Endodermal cell (in vitro differentiated cells): Measurements from ENCODE around the gene C8B. TPM values are rescaled to one million over a fixed set of nuclear protein-coding genes. Genes with fewer than 3 reads are reported as not detected.

Experiments used
- DNase-seq: peaks from one replicate; pipeline ENCODE4 v3.0.0-alpha.2; 2017
- H3K27ac ChIP-seq: 2 replicates; pipeline ENCODE4 v1.5.1; 2013; ENCODE audit warnings: mild to moderate bottlenecking, low read depth, low read length, moderate library complexity
- H3K27me3 ChIP-seq: 2 replicates; pipeline ENCODE4 v1.6.1; 2013; ENCODE audit warnings: mild to moderate bottlenecking, low read length, moderate library complexity; ENCODE audit not compliant: insufficient read depth, control insufficient read depth, poor library complexity, severe bottlenecking
- H3K36me3 ChIP-seq: 2 replicates; pipeline ENCODE4 v1.7.0; 2013; ENCODE audit warnings: mild to moderate bottlenecking, low read length, moderate library complexity; ENCODE audit not compliant: control insufficient read depth, insufficient read depth
- H3K4me1 ChIP-seq: one replicate; pipeline ENCODE4 v1.7.0; 2013; ENCODE audit warnings: low read length; ENCODE audit not compliant: control insufficient read depth, insufficient read depth
- H3K4me3 ChIP-seq: 2 replicates; pipeline ENCODE4 v1.5.1; 2013; ENCODE audit warnings: mild to moderate bottlenecking, low read length, moderate library complexity
- H3K9ac ChIP-seq: 2 replicates; pipeline ENCODE4 v1.6.1; 2013; ENCODE audit warnings: mild to moderate bottlenecking, low read length, moderate library complexity; ENCODE audit not compliant: poor library complexity, severe bottlenecking; ENCODE audit errors: extremely low read depth
- H3K9me3 ChIP-seq: 2 replicates; pipeline ENCODE4 v1.6.1; 2013; ENCODE audit warnings: mild to moderate bottlenecking, low read length, moderate library complexity; ENCODE audit not compliant: control insufficient read depth
- H3K27ac Mint-ChIP-seq: 2 replicates; pipeline ENCODE4 v1.8.0; 2020; ENCODE audit warnings: mixed read lengths
- H3K27me3 Mint-ChIP-seq: 2 replicates; pipeline ENCODE4 v1.8.0; 2021; ENCODE audit warnings: mild to moderate bottlenecking, mixed read lengths; ENCODE audit not compliant: insufficient read depth
- H3K36me3 Mint-ChIP-seq: 2 replicates; pipeline ENCODE4 v1.8.0; 2020; ENCODE audit warnings: low read depth, mixed read lengths
- H3K4me1 Mint-ChIP-seq: 2 replicates; pipeline ENCODE4 v1.8.0; 2020; ENCODE audit warnings: mixed read lengths
- H3K4me3 Mint-ChIP-seq: 2 replicates; pipeline ENCODE4 v1.8.0; 2020; ENCODE audit warnings: mild to moderate bottlenecking, moderate library complexity, mixed read lengths
- H3K9me3 Mint-ChIP-seq: 2 replicates; pipeline ENCODE4 v1.8.0; 2020; ENCODE audit warnings: mild to moderate bottlenecking, mixed read lengths
- CTCF ChIP-seq: fragments of 200-600 bp; sonication (generic); conservative IDR thresholded peaks from 2 replicates; pipeline ENCODE4 v1.5.0; 2021; ENCODE audit warnings: antibody characterized with exemption, mild to moderate bottlenecking
- WGBS, 2 experiments: methylation state at CpG; one replicate each; pipeline versions ENCODE4 v1.1.5 to v1.1.7; 2013; ENCODE audit warnings: missing lambda C conversion rate in 2 of 2, mixed read lengths in 1 of 2; ENCODE audit not compliant: insufficient coverage in 1 of 2, insufficient read length in 1 of 2; 5-methylcytosine and 5-hydroxymethylcytosine counted together
- total RNA-seq, 2 donors: library from RNA; stranded (reverse); fragmentation: NEBNext Ultra II Directional in 1 of 2; extraction: Animal tissue kit (Norgen Biotek cat#: 25700) in 1 of 2; gene quantifications; 2 replicates in 1 of 2; 3 replicates in 1 of 2; pipeline ENCODE4 v1.2.1, GENCODE V29; 2021

Gene C8B
- total RNA-seq, 2 donors from 2014 or later = not detected

GRCh38 chr1:57012315-57012714 lies 46.5 kb upstream of the C8B start:
- no peak for TF ChIP-seq CTCF
- 86 to 94% methylated on average over 1 of the region's 1 CpG for WGBS, 2 experiments

GRCh38 chr1:57010511-57010910 lies 44.7 kb upstream of the C8B start:
- DNase-seq = peak; percentile 69
- Mint-ChIP-seq H3K4me1 (peaks cover 25% of the 10 kb centered on the region), H3K27ac (no peak overlapping the region), H3K27me3 (peaks cover 52% of the 10 kb centered on the region), H3K9me3 (no peaks in the 10 kb centered on the region), H3K36me3 (peaks cover 18% of the 10 kb centered on the region), H3K4me3 (no peak overlapping the region)
- no peak for TF ChIP-seq CTCF
- Histone ChIP-seq H3K9ac (no peak overlapping the region), H3K36me3 (no peaks in the 10 kb centered on the region), H3K4me1 (peaks cover 12% of the 10 kb centered on the region), H3K27me3 (peaks cover 35% of the 10 kb centered on the region), H3K4me3 (no peak overlapping the region), H3K9me3 (no peaks in the 10 kb centered on the region), H3K27ac (no peak overlapping the region)
- WGBS, 2 experiments = 67 to 100% methylated on average over 1 to 4 of the region's 4 CpGs

More at GRCh38 chr1:57012315-57012714, 46.5 kb upstream of the C8B start:
- Mint-ChIP-seq H3K36me3 (peaks cover 18% of the 10 kb centered on the region), H3K27ac (no peak overlapping the region), H3K9me3 (no peaks in the 10 kb centered on the region), H3K4me3 (no peak overlapping the region), H3K4me1 (peaks cover 21% of the 10 kb centered on the region), H3K27me3 (peaks cover 52% of the 10 kb centered on the region)
- peaks cover 35% of the 10 kb centered on the region for H3K27me3 ChIP-seq
- no peak overlapping the region for H3K4me3 ChIP-seq
- DNase-seq = no peak
- no peaks in the 10 kb centered on the region for H3K36me3 ChIP-seq
- no peak overlapping the region for H3K9ac ChIP-seq
- H3K27ac ChIP-seq = no peak overlapping the region
- peaks cover 12% of the 10 kb centered on the region for H3K4me1 ChIP-seq
- H3K9me3 ChIP-seq = no peaks in the 10 kb centered on the region

GRCh38 chr1:57007948-57008347 lies 42.1 kb upstream of the C8B start:
- 85 to 92% methylated on average over 2 of the region's 2 CpGs for WGBS, 2 experiments
- Mint-ChIP-seq H3K4me3 (no peak overlapping the region), H3K27ac (no peak overlapping the region), H3K36me3 (peaks cover 10% of the 10 kb centered on the region), H3K9me3 (no peaks in the 10 kb centered on the region), H3K27me3 (peaks cover 46% of the 10 kb centered on the region), H3K4me1 (peaks cover 17% of the 10 kb centered on the region)
- no peak for TF ChIP-seq CTCF
- Histone ChIP-seq H3K27me3 (peaks cover 34% of the 10 kb centered on the region), H3K9ac (no peak overlapping the region), H3K36me3 (no peaks in the 10 kb centered on the region), H3K4me3 (no peak overlapping the region), H3K4me1 (peaks cover 8% of the 10 kb centered on the region), H3K27ac (no peak overlapping the region), H3K9me3 (no peaks in the 10 kb centered on the region)
- no peak for DNase-seq
